Keratinocyte (primary cell): ENCODE data around the gene F8.

Experiments used
- CTCF ChIP-seq, 3 experiments: IDR thresholded peaks in 1 of 3; conservative IDR thresholded peaks in 1 of 3; optimal IDR thresholded peaks in 1 of 3; 2 replicates in 2 of 3; 3 replicates in 1 of 3; pipeline versions ENCODE3 to v1.5.1; 2011; ENCODE audit warnings: low read length in 3 of 3, mild to moderate bottlenecking in 3 of 3, moderate library complexity in 2 of 3, control low read depth in 1 of 3, inconsistent platforms in 1 of 3; ENCODE audit not compliant: insufficient read depth in 2 of 3; ENCODE audit errors: extremely low read depth in 1 of 3
- EZH2 ChIP-seq: IDR thresholded peaks from one replicate; pipeline ENCODE4 v1.6.1; 2012; ENCODE audit warnings: inconsistent platforms, mild to moderate bottlenecking, low read length, moderate library complexity

- TF ChIP-seq CTCF (optimal IDR thresholded peaks at IDR 0.05 in 1 of 3, IDR thresholded peaks at IDR 0.05 in 1 of 3, conservative IDR thresholded peaks at IDR 0.05 in 1 of 3; ENCODE audit: extremely low read depth in 1 of 3, insufficient read depth in 2 of 3, low read length in 3 of 3) (no peak), EZH2 (no peak)
These were observed 1.6 kb upstream of the F8 start for GRCh38 chrX:155023907-155024833.
